SK-N-MC (cell line): ENCODE data around the gene ARFGEF2.

Experiments
- DNase-seq: peaks from one replicate; pipeline ENCODE4 v3.0.0-alpha.2; 2011; ENCODE audit warnings: low read depth, low spot score
- H3K27ac ChIP-seq: fragments of 200-600 bp; sonication (generic); 2 replicates; pipeline ENCODE4 v1.5.1; 2016; ENCODE audit warnings: mixed run types
- H3K36me3 ChIP-seq: fragments of 200-600 bp; sonication (generic); 2 replicates; pipeline ENCODE4 v1.6.1; 2017; ENCODE audit warnings: antibody characterized with exemption, low read length, mixed read lengths; ENCODE audit not compliant: insufficient read depth
- H3K4me3 ChIP-seq: fragments of 200-600 bp; sonication (generic); 2 replicates; pipeline ENCODE4 v1.5.1; 2016
- H3K9ac ChIP-seq: fragments of 200-600 bp; sonication (generic); 2 replicates; pipeline ENCODE4 v1.8.0; 2017; ENCODE audit warnings: mixed run types, mixed read lengths; ENCODE audit not compliant: insufficient read length
- H3K9me3 ChIP-seq: fragments of 200-600 bp; sonication (generic); 2 replicates; pipeline ENCODE4 v1.6.1; 2017; ENCODE audit warnings: low read depth, mild to moderate bottlenecking, antibody characterized with exemption, low read length, moderate library complexity, mixed read lengths
- EZH2 ChIP-seq: fragments of 200-600 bp; sonication (generic); IDR thresholded peaks from one replicate; pipeline ENCODE4 v1.6.1; 2017; ENCODE audit warnings: antibody characterized with exemption
- FOXP2 ChIP-seq: optimal IDR thresholded peaks from 2 replicates; pipeline ENCODE3; 2011; ENCODE audit warnings: mild to moderate bottlenecking, moderate library complexity; ENCODE audit not compliant: insufficient read depth; ENCODE audit errors: extremely low read length, control extremely low read depth
- POLR2AphosphoS5 ChIP-seq: IDR thresholded peaks from 2 replicates; pipeline ENCODE4 v1.6.1; 2012; ENCODE audit warnings: mild to moderate bottlenecking, low read depth, low read length, borderline replicate concordance

ARFGEF2 gene

GRCh38 chr20:48937674-48938073, 16.2 kb downstream of the ARFGEF2 start:
- no peaks in the 10 kb centered on the region for H3K9me3 ChIP-seq
- no peak for DNase-seq
- no peak overlapping the region for H3K9ac ChIP-seq
- no peak overlapping the region for H3K27ac ChIP-seq
- H3K4me3 ChIP-seq: no peak overlapping the region
- H3K36me3 ChIP-seq: peaks cover 3% of the 10 kb centered on the region
- TF ChIP-seq EZH2: no peak
- no peak for TF ChIP-seq FOXP2
- TF ChIP-seq POLR2AphosphoS5: no peak

GRCh38 chr20:48938670-48939069, 17.2 kb downstream of the ARFGEF2 start:
- H3K36me3 ChIP-seq: peaks cover 13% of the 10 kb centered on the region
- DNase-seq: no peak
- no peaks in the 10 kb centered on the region for H3K9me3 ChIP-seq
- no peak overlapping the region for H3K27ac ChIP-seq
- no peak for TF ChIP-seq EZH2
- no peak overlapping the region for H3K9ac ChIP-seq
- no peak overlapping the region for H3K4me3 ChIP-seq

GRCh38 chr20:48940170-48940569, 18.7 kb downstream of the ARFGEF2 start:
- DNase-seq: no peak
- TF ChIP-seq POLR2AphosphoS5: no peak
- no peak for TF ChIP-seq FOXP2
- no peak for TF ChIP-seq EZH2
- Histone ChIP-seq H3K36me3 (peaks cover 25% of the 10 kb centered on the region), H3K9me3 (no peaks in the 10 kb centered on the region), H3K4me3 (no peak overlapping the region), H3K9ac (no peak overlapping the region), H3K27ac (no peak overlapping the region)

- TF ChIP-seq POLR2AphosphoS5 (peak; percentile 47; the same call in 1 of the 2 replicates), EZH2 (no peak)
- H3K9ac ChIP-seq: no peak overlapping the region
- DNase-seq: peak; percentile 79
- peak overlapping the region; percentile 39; the same call in 1 of the 2 replicates for H3K4me3 ChIP-seq
- peaks cover 30% of the 10 kb centered on the region for H3K36me3 ChIP-seq
- no peaks in the 10 kb centered on the region for H3K9me3 ChIP-seq
- H3K27ac ChIP-seq: no peak overlapping the region
Observed at GRCh38 chr20:48941467-48941866, 20.0 kb downstream of the ARFGEF2 start.

GRCh38 chr20:48942730-48943129, 21.2 kb downstream of the ARFGEF2 start:
- no peak overlapping the region for H3K4me3 ChIP-seq
- no peak overlapping the region for H3K27ac ChIP-seq
- peaks cover 30% of the 10 kb centered on the region for H3K36me3 ChIP-seq
- TF ChIP-seq EZH2 (no peak), POLR2AphosphoS5 (no peak), FOXP2 (no peak)
- H3K9me3 ChIP-seq: no peaks in the 10 kb centered on the region
- no peak overlapping the region for H3K9ac ChIP-seq
- DNase-seq: no peak

GRCh38 chr20:48944663-48945297, 23.3 kb downstream of the ARFGEF2 start:
- no peak overlapping the region for H3K9ac ChIP-seq
- DNase-seq: no peak
- H3K9me3 ChIP-seq: no peaks in the 10 kb centered on the region
- TF ChIP-seq EZH2 (no peak), POLR2AphosphoS5 (no peak), FOXP2 (no peak)
- H3K4me3 ChIP-seq: no peak overlapping the region
- no peak overlapping the region for H3K27ac ChIP-seq
- peaks cover 33% of the 10 kb centered on the region for H3K36me3 ChIP-seq

- Histone ChIP-seq H3K36me3 (peaks cover 36% of the 10 kb centered on the region), H3K27ac (no peak overlapping the region), H3K4me3 (no peak overlapping the region), H3K9ac (no peak overlapping the region), H3K9me3 (no peaks in the 10 kb centered on the region)
- no peak for DNase-seq
- TF ChIP-seq EZH2 (no peak), POLR2AphosphoS5 (no peak)
Observed at GRCh38 chr20:48945840-48946514, 24.5 kb downstream of the ARFGEF2 start.

- peaks cover 44% of the 10 kb centered on the region for H3K36me3 ChIP-seq
- TF ChIP-seq EZH2: no peak
- no peak for TF ChIP-seq FOXP2
- TF ChIP-seq POLR2AphosphoS5: no peak
Observed at GRCh38 chr20:48948612-48949011, 27.1 kb downstream of the ARFGEF2 start.

More at GRCh38 chr20:48948612-48949011, 27.1 kb downstream of the ARFGEF2 start:
- no peak overlapping the region for H3K27ac ChIP-seq
- H3K9ac ChIP-seq: no peak overlapping the region
- H3K4me3 ChIP-seq: no peak overlapping the region
- H3K9me3 ChIP-seq: no peaks in the 10 kb centered on the region
- DNase-seq: no peak
